Hepatocyte (in vitro differentiated cells): Measurements from ENCODE around the gene GPRC5D. TPM values are rescaled to one million over a fixed set of nuclear protein-coding genes. Genes with fewer than 3 reads are reported as not detected.

ENCODE experiments used
- DNase-seq: peaks from one replicate; pipeline ENCODE4 v3.0.0-alpha.2; 2016; ENCODE audit warnings: low spot score
- H2AFZ ChIP-seq: fragments of 200-600 bp; sonication (generic); 2 replicates; pipeline ENCODE4 v1.6.0; 2016; ENCODE audit warnings: antibody characterized with exemption, mild to moderate bottlenecking
- H3K27ac ChIP-seq: fragments of 200-600 bp; sonication (generic); 2 replicates; pipeline ENCODE4 v1.5.1; 2016; ENCODE audit warnings: mild to moderate bottlenecking
- H3K27me3 ChIP-seq: fragments of 200-600 bp; sonication (generic); 2 replicates; pipeline ENCODE4 v1.6.1; 2016
- H3K36me3 ChIP-seq: fragments of 200-600 bp; sonication (generic); replicated peaks from 2 replicates; pipeline ENCODE4 v1.5.1; 2016; ENCODE audit warnings: low read depth; ENCODE audit not compliant: insufficient read depth
- H3K4me1 ChIP-seq: fragments of 200-600 bp; sonication (generic); 2 replicates; pipeline ENCODE4 v1.5.1; 2016; ENCODE audit warnings: mild to moderate bottlenecking, moderate library complexity; ENCODE audit not compliant: insufficient read depth
- H3K4me2 ChIP-seq: fragments of 200-600 bp; sonication (generic); 2 replicates; pipeline ENCODE4 v1.6.0; 2016
- H3K4me3 ChIP-seq: fragments of 200-600 bp; sonication (generic); 2 replicates; pipeline ENCODE4 v1.5.1; 2016; ENCODE audit warnings: mild to moderate bottlenecking
- H3K79me2 ChIP-seq: fragments of 200-600 bp; sonication (generic); 2 replicates; pipeline ENCODE4 v1.6.0; 2017; ENCODE audit warnings: mild to moderate bottlenecking
- H3K9me2 ChIP-seq: fragments of 200-600 bp; sonication (generic); replicated peaks from 2 replicates; pipeline ENCODE4 v1.6.0; 2017; ENCODE audit warnings: mild to moderate bottlenecking; ENCODE audit not compliant: insufficient read depth
- H3K9me3 ChIP-seq: fragments of 200-600 bp; sonication (generic); 2 replicates; pipeline ENCODE4 v1.5.1; 2016; ENCODE audit warnings: low read depth, mild to moderate bottlenecking
- H4K20me1 ChIP-seq: fragments of 200-600 bp; sonication (generic); 2 replicates; pipeline ENCODE4 v1.6.0; 2016; ENCODE audit warnings: mild to moderate bottlenecking; ENCODE audit not compliant: insufficient read depth, poor library complexity, severe bottlenecking
- EZH2 ChIP-seq: fragments of 200-600 bp; sonication (generic); IDR thresholded peaks from 2 replicates; pipeline ENCODE4 v1.6.1; 2016; ENCODE audit warnings: antibody characterized with exemption, mild to moderate bottlenecking, borderline replicate concordance
- EZH2phosphoT487 ChIP-seq: fragments of 200-600 bp; sonication (generic); IDR thresholded peaks from one replicate; pipeline ENCODE4 v1.6.1; 2018; ENCODE audit warnings: antibody characterized with exemption, mild to moderate bottlenecking, low read depth, moderate library complexity; ENCODE audit not compliant: unreplicated experiment, severe bottlenecking
- WGBS: methylation state at CpG from one replicate; pipeline ENCODE4 v1.1.6; 2016; ENCODE audit warnings: low lambda C conversion rate; ENCODE audit errors: missing lambda C conversion rate; 5-methylcytosine and 5-hydroxymethylcytosine counted together
- polyA plus RNA-seq: library from polyadenylated mRNA; unstranded; fragments of >200 nt; fragmentation: Nextera tagmentation; extraction: Ambion mirVana; gene quantifications from 2 replicates; pipeline ENCODE4 v1.2.1, GENCODE V29; 2016
- total RNA-seq: library from RNA; depleted of rRNA; stranded (reverse); fragments of >200 nt; gene quantifications from 2 replicates; pipeline ENCODE4 v1.2.3, GENCODE V29; 2014
- TF ChIP-seq, protein P1 (sequence below): fragments of 200-600 bp; sonication (generic); IDR thresholded peaks from 2 replicates; pipeline ENCODE4 v1.5.1; 2016; ENCODE audit warnings: antibody characterized with exemption, mild to moderate bottlenecking; ENCODE audit not compliant: poor library complexity

GPRC5D gene
- total and polyA plus RNA-seq, 2 experiments from 2014 or later = not detected

- Histone ChIP-seq H3K4me2 (no peak overlapping the region), H2AFZ (no peak overlapping the region), H4K20me1 (no peaks in the 10 kb centered on the region), H3K4me3 (no peak overlapping the region), H3K27me3 (no peaks in the 10 kb centered on the region), H3K36me3 (peaks cover 6% of the 10 kb centered on the region), H3K4me1 (peaks cover 22% of the 10 kb centered on the region), H3K79me2 (peaks cover 16% of the 10 kb centered on the region), H3K27ac (no peak overlapping the region), H3K9me2 (no peaks in the 10 kb centered on the region), H3K9me3 (no peaks in the 10 kb centered on the region)
- no peak for DNase-seq
- TF ChIP-seq EZH2phosphoT487 = no peak
- TF ChIP-seq, protein P1, sequence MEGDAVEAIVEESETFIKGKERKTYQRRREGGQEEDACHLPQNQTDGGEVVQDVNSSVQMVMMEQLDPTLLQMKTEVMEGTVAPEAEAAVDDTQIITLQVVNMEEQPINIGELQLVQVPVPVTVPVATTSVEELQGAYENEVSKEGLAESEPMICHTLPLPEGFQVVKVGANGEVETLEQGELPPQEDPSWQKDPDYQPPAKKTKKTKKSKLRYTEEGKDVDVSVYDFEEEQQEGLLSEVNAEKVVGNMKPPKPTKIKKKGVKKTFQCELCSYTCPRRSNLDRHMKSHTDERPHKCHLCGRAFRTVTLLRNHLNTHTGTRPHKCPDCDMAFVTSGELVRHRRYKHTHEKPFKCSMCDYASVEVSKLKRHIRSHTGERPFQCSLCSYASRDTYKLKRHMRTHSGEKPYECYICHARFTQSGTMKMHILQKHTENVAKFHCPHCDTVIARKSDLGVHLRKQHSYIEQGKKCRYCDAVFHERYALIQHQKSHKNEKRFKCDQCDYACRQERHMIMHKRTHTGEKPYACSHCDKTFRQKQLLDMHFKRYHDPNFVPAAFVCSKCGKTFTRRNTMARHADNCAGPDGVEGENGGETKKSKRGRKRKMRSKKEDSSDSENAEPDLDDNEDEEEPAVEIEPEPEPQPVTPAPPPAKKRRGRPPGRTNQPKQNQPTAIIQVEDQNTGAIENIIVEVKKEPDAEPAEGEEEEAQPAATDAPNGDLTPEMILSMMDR = no peak
- no peak for TF ChIP-seq EZH2
- WGBS = 100% methylated on average over 4 of the region's 5 CpGs
Observed at GRCh38 chr12:12987421-12987820, 35.5 kb upstream of the GPRC5D start.

GRCh38 chr12:12986775-12987331, 34.9 kb upstream of the GPRC5D start:
- H2AFZ ChIP-seq = no peak overlapping the region
- no peak overlapping the region for H3K4me3 ChIP-seq
- DNase-seq = no peak
- peaks cover 16% of the 10 kb centered on the region for H3K79me2 ChIP-seq
- no peak overlapping the region for H3K4me2 ChIP-seq
- H3K9me2 ChIP-seq = no peaks in the 10 kb centered on the region
- H3K9me3 ChIP-seq = no peaks in the 10 kb centered on the region
- H3K4me1 ChIP-seq = peaks cover 17% of the 10 kb centered on the region
- no peaks in the 10 kb centered on the region for H3K27me3 ChIP-seq
- peaks cover 6% of the 10 kb centered on the region for H3K36me3 ChIP-seq
- no peak overlapping the region for H3K27ac ChIP-seq
- H4K20me1 ChIP-seq = no peaks in the 10 kb centered on the region
- TF ChIP-seq EZH2 = no peak
- TF ChIP-seq EZH2phosphoT487 = no peak
- TF ChIP-seq, protein P1 = no peak
- WGBS = 93% methylated on average over 10 of the region's 10 CpGs

DNA sequence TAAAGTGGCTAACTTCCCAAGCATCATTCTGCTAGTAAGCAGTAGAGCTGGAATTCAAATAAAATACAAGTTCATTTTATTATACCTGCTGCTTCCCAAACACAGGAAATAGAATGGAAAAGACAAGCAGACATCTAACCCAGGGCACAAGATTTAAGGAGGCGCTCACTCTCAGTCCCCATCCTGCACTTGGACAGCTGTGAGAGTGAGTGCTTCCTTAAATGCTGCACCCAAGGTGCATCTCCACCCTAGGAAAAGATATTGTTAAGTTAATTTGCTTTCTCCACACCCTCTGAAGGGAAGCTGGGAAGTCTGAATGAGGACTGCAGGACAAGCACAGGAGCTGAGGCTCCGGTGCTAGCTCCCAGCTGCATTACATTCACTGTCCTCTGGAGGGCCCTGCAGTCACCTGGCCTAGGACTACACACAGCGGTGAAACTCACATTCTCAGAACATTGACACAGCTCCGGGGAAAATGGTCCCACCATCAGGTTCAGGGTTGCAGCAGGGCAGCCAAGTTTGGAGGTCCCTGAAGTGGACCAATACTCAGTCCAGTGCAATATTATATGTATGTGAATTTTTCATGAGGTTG, 33.9 kb upstream of the GPRC5D start:
- Histone ChIP-seq H3K4me2 (no peak overlapping the region), H2AFZ (no peak overlapping the region), H3K4me1 (peaks cover 8% of the 10 kb centered on the region), H3K9me2 (no peaks in the 10 kb centered on the region), H3K27me3 (no peaks in the 10 kb centered on the region), H3K36me3 (peaks cover 6% of the 10 kb centered on the region), H3K79me2 (peaks cover 16% of the 10 kb centered on the region), H4K20me1 (no peaks in the 10 kb centered on the region), H3K9me3 (no peaks in the 10 kb centered on the region), H3K4me3 (no peak overlapping the region), H3K27ac (no peak overlapping the region)
- 71% methylated on average over 4 of the region's 4 CpGs for WGBS
- no peak for TF ChIP-seq EZH2phosphoT487
- TF ChIP-seq, protein P1 = peak; percentile 29
- DNase-seq = peak; percentile 47
